ENCODE measurements around the gene ICE1. TPM values are rescaled to one million over a fixed set of nuclear protein-coding genes. Genes with fewer than 3 reads are reported as not detected.

The ICE1 gene
- total RNA-seq, 1 donor from 2014 or later = 56.5 TPM

DNA sequence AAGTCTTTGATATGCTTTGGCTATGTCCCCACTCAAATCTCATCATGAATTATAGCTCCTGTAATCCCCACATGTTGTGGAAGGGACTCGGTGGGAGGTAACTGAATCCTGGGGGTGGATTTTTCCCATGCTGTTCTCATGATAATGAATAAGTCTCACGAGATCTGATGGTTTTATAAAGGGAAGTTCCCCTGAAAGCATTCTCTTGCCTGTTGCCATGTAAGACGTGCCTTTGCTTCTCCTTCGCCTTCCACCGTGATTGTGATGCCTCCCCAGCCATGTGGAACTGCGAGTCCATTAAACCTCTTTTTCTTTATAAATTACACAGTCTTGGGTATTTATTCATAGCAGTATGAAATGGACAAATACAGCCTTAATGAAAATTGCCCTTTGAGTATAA, 44.7 kb upstream of the ICE1 start:
- H3K36me3 Mint-ChIP-seq (ENCODE audit: unreplicated experiment) = no peaks in the 10 kb centered on the region
- H3K4me3 Mint-ChIP-seq (ENCODE audit: unreplicated experiment) = no peak overlapping the region
- H3K4me1 Mint-ChIP-seq (ENCODE audit: low read depth, unreplicated experiment) = peaks cover 12% of the 10 kb centered on the region
- H3K27me3 Mint-ChIP-seq (ENCODE audit: unreplicated experiment) = peaks cover 3% of the 10 kb centered on the region
- no peak for TF ChIP-seq CTCF (IDR thresholded peaks at IDR 0.05; ENCODE audit: partially characterized antibody, unreplicated experiment)
- no peak overlapping the region for H3K27ac Mint-ChIP-seq (ENCODE audit: unreplicated experiment)
- peaks cover 3% of the 10 kb centered on the region for H3K9me3 Mint-ChIP-seq (ENCODE audit: unreplicated experiment)
- no peak for DNase-seq

DNA sequence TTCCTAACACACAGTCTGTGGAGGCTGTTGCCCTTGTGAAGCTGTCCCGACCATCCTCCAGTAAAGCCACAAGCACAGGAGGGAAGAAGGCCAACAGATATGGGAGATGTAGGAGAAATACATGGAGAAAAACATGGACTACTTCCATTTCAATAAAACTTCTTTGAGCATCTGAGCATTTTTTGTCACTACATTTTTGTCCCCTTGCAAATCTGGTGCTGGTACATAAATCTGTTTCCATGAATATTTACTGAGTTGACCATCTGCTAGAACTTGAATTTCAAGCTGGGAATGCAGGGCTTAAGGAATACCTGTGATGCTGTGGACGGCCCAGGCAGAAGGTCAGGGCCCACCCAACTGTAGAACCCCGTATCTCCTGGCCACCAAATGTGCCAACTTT, 43.9 kb upstream of the ICE1 start:
- no peaks in the 10 kb centered on the region for H3K36me3 Mint-ChIP-seq (ENCODE audit: unreplicated experiment)
- TF ChIP-seq CTCF (IDR thresholded peaks at IDR 0.05; ENCODE audit: partially characterized antibody, unreplicated experiment) = no peak
- H3K4me1 Mint-ChIP-seq (ENCODE audit: low read depth, unreplicated experiment) = peaks cover 6% of the 10 kb centered on the region
- DNase-seq = no peak
- no peak overlapping the region for H3K4me3 Mint-ChIP-seq (ENCODE audit: unreplicated experiment)
- no peak overlapping the region for H3K27ac Mint-ChIP-seq (ENCODE audit: unreplicated experiment)
- peaks cover 3% of the 10 kb centered on the region for H3K27me3 Mint-ChIP-seq (ENCODE audit: unreplicated experiment)
- peaks cover 3% of the 10 kb centered on the region for H3K9me3 Mint-ChIP-seq (ENCODE audit: unreplicated experiment)

- Mint-ChIP-seq H3K9me3 (ENCODE audit: unreplicated experiment) (peaks cover 3% of the 10 kb centered on the region), H3K4me1 (ENCODE audit: low read depth, unreplicated experiment) (peaks cover 3% of the 10 kb centered on the region), H3K36me3 (ENCODE audit: unreplicated experiment) (no peaks in the 10 kb centered on the region), H3K27ac (ENCODE audit: unreplicated experiment) (no peak overlapping the region), H3K4me3 (ENCODE audit: unreplicated experiment) (no peak overlapping the region), H3K27me3 (ENCODE audit: unreplicated experiment) (no peaks in the 10 kb centered on the region)
- TF ChIP-seq CTCF (IDR thresholded peaks at IDR 0.05; ENCODE audit: partially characterized antibody, unreplicated experiment) = no peak
- no peak for DNase-seq
Observed at GRCh38 chr5:5380298-5380697, 42.2 kb upstream of the ICE1 start.

DNA sequence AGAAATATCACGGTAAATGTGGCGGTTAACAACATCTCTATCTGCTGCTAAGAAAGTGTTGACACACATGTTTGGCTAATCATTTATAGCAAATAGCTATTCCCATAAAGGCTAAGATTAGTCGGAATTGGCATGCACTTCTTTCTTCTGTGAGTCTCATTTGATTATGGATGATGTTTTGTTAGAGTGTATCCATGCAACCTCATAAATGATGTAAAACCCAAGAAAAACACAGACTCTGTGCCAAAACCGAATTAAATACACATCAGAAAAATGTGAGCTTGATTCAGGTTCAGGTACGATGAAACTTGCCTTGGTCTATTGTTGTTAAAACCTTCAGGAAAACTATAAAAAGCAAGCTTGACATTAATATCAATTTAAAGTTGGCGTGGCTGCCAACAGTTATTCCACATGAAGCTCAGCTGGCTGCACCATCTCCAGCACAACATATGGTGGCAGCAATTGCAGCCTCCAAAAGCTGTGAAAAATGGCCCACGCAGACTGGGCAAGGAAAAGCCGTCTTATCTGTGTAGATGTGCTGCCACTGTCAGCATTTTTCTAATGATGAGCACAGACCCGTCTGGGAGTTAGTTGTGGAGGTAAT, 41.1 kb upstream of the ICE1 start:
- no peak overlapping the region for H3K4me3 Mint-ChIP-seq (ENCODE audit: unreplicated experiment)
- peaks cover 2% of the 10 kb centered on the region for H3K4me1 Mint-ChIP-seq (ENCODE audit: low read depth, unreplicated experiment)
- no peak for DNase-seq
- H3K9me3 Mint-ChIP-seq (ENCODE audit: unreplicated experiment) = peaks cover 3% of the 10 kb centered on the region
- no peak for TF ChIP-seq CTCF (IDR thresholded peaks at IDR 0.05; ENCODE audit: partially characterized antibody, unreplicated experiment)
- no peaks in the 10 kb centered on the region for H3K27me3 Mint-ChIP-seq (ENCODE audit: unreplicated experiment)
- no peak overlapping the region for H3K27ac Mint-ChIP-seq (ENCODE audit: unreplicated experiment)
- no peaks in the 10 kb centered on the region for H3K36me3 Mint-ChIP-seq (ENCODE audit: unreplicated experiment)

- no peaks in the 10 kb centered on the region for H3K36me3 Mint-ChIP-seq (ENCODE audit: unreplicated experiment)
- H3K27ac Mint-ChIP-seq (ENCODE audit: unreplicated experiment) = no peak overlapping the region
- no peak for TF ChIP-seq CTCF (IDR thresholded peaks at IDR 0.05; ENCODE audit: partially characterized antibody, unreplicated experiment)
- peaks cover 3% of the 10 kb centered on the region for H3K9me3 Mint-ChIP-seq (ENCODE audit: unreplicated experiment)
- H3K4me3 Mint-ChIP-seq (ENCODE audit: unreplicated experiment) = no peak overlapping the region
- no peak for DNase-seq
- peaks cover 2% of the 10 kb centered on the region for H3K4me1 Mint-ChIP-seq (ENCODE audit: low read depth, unreplicated experiment)
- no peaks in the 10 kb centered on the region for H3K27me3 Mint-ChIP-seq (ENCODE audit: unreplicated experiment)
Observed at GRCh38 chr5:5383461-5383860, 39.0 kb upstream of the ICE1 start.

Measured in glutamatergic neuron (in vitro differentiated cells).